K562 (cell line): ENCODE results near the gene HIRIP3. TPM values are rescaled to one million over a fixed set of nuclear protein-coding genes. Genes with fewer than 3 reads are reported as not detected.

ENCODE experiments used
- ATAC-seq: fragments of 200-7000 bp; cut with Tn5 transposase; 3 replicates; pipeline ENCODE4 v1.9.1; 2020; ENCODE audit warnings: moderate library complexity
- BruUV-seq: library from RNA; stranded (reverse); fragments of 400-500 nt; replicated peaks from 2 replicates; lab custom pipeline; 2021; lab: Mats Ljungman, UMichigan
- CTCF ChIA-PET: fragments of 300-600 bp; formaldehyde crosslinking; extraction: SDS; loops from one replicate; lab custom pipeline; 2021; ENCODE audit warnings: low intra/inter-chr PET ratio; lab: Yijun Ruan, JAX
- POLR2A ChIA-PET: fragments of 300-600, 350-650 bp; sonication (Branson Sonifier 250); formaldehyde crosslinking; extraction: SDS; loops from one replicate; lab custom pipeline; 2021; ENCODE audit warnings: antibody characterized with exemption, inconsistent platforms; lab: Yijun Ruan, JAX
- DNase-seq, 4 experiments: peaks; one replicate each; pipeline versions ENCODE4 v3.0.0 to v3.0.0-alpha.2; 2011 to 2018; ENCODE audit warnings: low spot score in 3 of 4, mixed read lengths in 3 of 4; ENCODE audit errors: extremely low read depth in 1 of 4
- FAIRE-seq: peaks from 2 replicates; lab custom pipeline; 2011; peaks lifted over from hg19 to GRCh38; lab: Jason Lieb, UNC
- H2AFZ ChIP-seq: 2 replicates; pipeline ENCODE4 v1.6.0; 2011; ENCODE audit warnings: low read depth, low read length, control low read depth, inconsistent platforms
- H3K27ac ChIP-seq: fragments of 200-600 bp; 3 replicates; pipeline ENCODE4 v1.8.0; 2011; ENCODE audit warnings: low read depth, mild to moderate bottlenecking, control low read depth, inconsistent platforms, low read length, moderate library complexity, mixed read lengths; ENCODE audit errors: extremely low read depth
- H3K27me3 ChIP-seq, 2 experiments: fragments of 300-600 bp in 1 of 2; 2 replicates in 1 of 2; 3 replicates in 1 of 2; pipeline versions ENCODE4 v1.6.0 to v1.8.0; 2011; ENCODE audit warnings: inconsistent platforms in 2 of 2, low read length in 2 of 2, mild to moderate bottlenecking in 1 of 2, mixed read lengths in 1 of 2, moderate library complexity in 1 of 2; ENCODE audit not compliant: control insufficient read depth in 2 of 2, insufficient read depth in 2 of 2
- H3K36me3 ChIP-seq: fragments of 300-600 bp; 3 replicates; pipeline ENCODE4 v1.8.0; 2011; ENCODE audit warnings: mild to moderate bottlenecking, low read length, inconsistent platforms; ENCODE audit not compliant: control insufficient read depth, insufficient read depth
- H3K4me1 ChIP-seq, 2 experiments: fragments of 200-600 bp in 1 of 2; replicated peaks in 1 of 2; 2 replicates in 1 of 2; 3 replicates in 1 of 2; pipeline versions ENCODE4 v1.5.1 to v1.8.0; 2011; ENCODE audit warnings: inconsistent platforms in 2 of 2, low read length in 2 of 2, mild to moderate bottlenecking in 1 of 2, mixed read lengths in 1 of 2, moderate library complexity in 1 of 2; ENCODE audit not compliant: control insufficient read depth in 2 of 2, insufficient read depth in 2 of 2
- H3K4me2 ChIP-seq: 2 replicates; pipeline ENCODE4 v1.6.1; 2011; ENCODE audit warnings: low read length, control low read depth, inconsistent platforms, mixed read lengths; ENCODE audit not compliant: insufficient read depth
- H3K4me3 ChIP-seq: fragments of 200-600 bp; sonication (generic), shearing (Covaris generic); 2 replicates; pipeline ENCODE4 v1.5.1; 2016; ENCODE audit warnings: control low read depth, inconsistent platforms
- H3K79me2 ChIP-seq: fragments of 200-600 bp; 3 replicates; pipeline ENCODE4 v1.8.0; 2011; ENCODE audit warnings: low read length, inconsistent platforms; ENCODE audit not compliant: control insufficient read depth, insufficient read depth
- H3K9ac ChIP-seq, 2 experiments: 2 replicates each; pipeline versions ENCODE4 v1.6.0 to v1.6.1; 2011; ENCODE audit warnings: low read depth in 2 of 2, low read length in 2 of 2, control low read depth in 1 of 2, inconsistent platforms in 1 of 2, mild to moderate bottlenecking in 1 of 2, mixed read lengths in 1 of 2; ENCODE audit not compliant: insufficient read depth in 1 of 2
- H3K9me1 ChIP-seq: one replicate; pipeline ENCODE4 v1.6.0; 2011; ENCODE audit warnings: inconsistent platforms, mild to moderate bottlenecking, low read length, moderate library complexity; ENCODE audit not compliant: control insufficient read depth, insufficient read depth
- H3K9me3 ChIP-seq: replicated peaks from 2 replicates; pipeline ENCODE4 v1.5.1; 2011; ENCODE audit warnings: low read depth, low read length, inconsistent platforms; ENCODE audit not compliant: control insufficient read depth, insufficient read depth
- H4K20me1 ChIP-seq: replicated peaks from 2 replicates; pipeline ENCODE4 v1.6.1; 2011; ENCODE audit warnings: low read length, inconsistent platforms, mixed read lengths; ENCODE audit not compliant: control insufficient read depth, insufficient read depth
- E2F6 ChIP-seq, 2 experiments: IDR thresholded peaks; 2 replicates each; pipeline ENCODE4 v1.6.1; 2011; ENCODE audit warnings: borderline replicate concordance in 1 of 2, control low read depth in 1 of 2, low read depth in 1 of 2, low read length in 1 of 2, mild to moderate bottlenecking in 1 of 2, mixed read lengths in 1 of 2, moderate library complexity in 1 of 2; ENCODE audit not compliant: insufficient read depth in 1 of 2, insufficient read length in 1 of 2, poor library complexity in 1 of 2, severe bottlenecking in 1 of 2; ENCODE audit errors: extremely low read depth in 1 of 2
- HBP1 ChIP-seq: fragments of 450-650 bp; formaldehyde crosslinking; IDR thresholded peaks from 2 replicates; pipeline ENCODE4 v1.4.0; 2022; ENCODE audit warnings: missing genetic modification characterization
- RFX1 ChIP-seq: fragments of 450-650 bp; IDR thresholded peaks from 2 replicates; pipeline ENCODE4 v1.6.1; 2016; ENCODE audit warnings: mild to moderate bottlenecking, moderate library complexity
- SMARCC2 ChIP-seq: fragments of 450-650 bp; IDR thresholded peaks from 2 replicates; pipeline ENCODE4 v1.6.1; 2017; ENCODE audit warnings: antibody characterized with exemption, moderate library complexity, mild to moderate bottlenecking, low read depth
- ZFP30 ChIP-seq: fragments of 250-450 bp; sonication (Bioruptor Pico); IDR thresholded peaks from 2 replicates; pipeline ENCODE4 v1.8.0; 2022; ENCODE audit warnings: moderate library complexity, mild to moderate bottlenecking, inconsistent platforms, borderline replicate concordance
- WGBS: fragments of 100-300 bp; shearing (Covaris generic); methylation state at CpG from one replicate; pipeline ENCODE4 v1.1.6; 2016; ENCODE audit warnings: low coverage, mixed read lengths; ENCODE audit not compliant: insufficient coverage; ENCODE audit errors: missing lambda C conversion rate; 5-methylcytosine and 5-hydroxymethylcytosine counted together
- in situ Hi-C: fragments of 300-500 bp; cut with MboI; formaldehyde crosslinking; loops from 4 replicates; pipeline ENCODE4 v1.15.0; 2018; ENCODE audit warnings: inconsistent platforms, mixed read lengths
- intact Hi-C: fragments of 100-400 bp; cut with micrococcal nuclease; formaldehyde crosslinking; loops from 2 replicates; pipeline ENCODE4 v1.14.2; 2022
- polyA plus RNA-seq, 8 experiments: library from polyadenylated mRNA; depleted of rRNA in 4 of 8; stranded (reverse) in 5 of 8; unstranded in 3 of 8; fragments of >200 nt; fragmentation: Nextera tagmentation in 2 of 8; fragmentation: Illumina TruSeq in 1 of 8; extraction: Ambion mirVana in 2 of 8; extraction: Trizol in 1 of 8; gene quantifications; 2 replicates each; pipeline versions ENCODE4 v1.2.1 to v1.2.3, GENCODE V29; 2011 to 2014; ENCODE audit warnings: inconsistent platforms in 1 of 8, missing spikeins in 1 of 8
- total RNA-seq, 7 experiments: library from RNA; depleted of rRNA in 6 of 7; stranded (reverse); fragments of >200 nt in 6 of 7; fragmentation: Illumina TruSeq in 2 of 7; extraction: Trizol in 2 of 7; gene quantifications; 2 replicates each; pipeline versions ENCODE4 v1.2.1 to v1.2.3, GENCODE V29; 2011 to 2021; ENCODE audit warnings: low replicate concordance in 1 of 7

Gene HIRIP3
- total and polyA plus RNA-seq, 9 of the 15 experiments (the other 6 are each of a cell fraction or from before 2014, with no cell fraction given): 3.3 to 38.2 (median 18.2) TPM

- Histone ChIP-seq H2AFZ (peak overlapping the region; percentile 22; the same call in 1 of the 2 replicates), H3K4me2 (no peak overlapping the region)
- TF ChIP-seq SMARCC2 (no peak), E2F6 (IDR thresholded peaks at IDR 0.05; ENCODE audit: borderline replicate concordance in 1 of 2, extremely low read depth in 1 of 2, insufficient read depth in 1 of 2, insufficient read length in 1 of 2, low read depth in 1 of 2, low read length in 1 of 2, poor library complexity in 1 of 2, severe bottlenecking in 1 of 2) (no peak), ZFP30 (CRISPR knock-in tag) (no peak), HBP1 (CRISPR knock-in tag) (no peak), RFX1 (no peak)
- TF ChIP-seq, all 486 proteins: peak for 0
- H3K9ac ChIP-seq: no peak overlapping the region
- intact Hi-C loops (no loop called here), in situ Hi-C loops (no loop called here)
- H3K4me1 ChIP-seq: peaks cover 0 to 3% of the 10 kb centered on the region in 2 experiments; a peak in 1 of 5 replicates
- CTCF ChIA-PET: no interaction called here
- no peaks in the 10 kb centered on the region for H4K20me1 ChIP-seq
- H3K79me2 ChIP-seq: no peaks in the 10 kb centered on the region
- no peaks in the 10 kb centered on the region for H3K27me3 ChIP-seq
- peaks cover 9% of the 10 kb centered on the region for H3K9me3 ChIP-seq
- DNase-seq: no peak
- WGBS: 66% methylated on average over 8 of the region's 8 CpGs
- H3K4me3 ChIP-seq: no peak overlapping the region
- no TSS peak for BruUV-seq
- no peaks in the 10 kb centered on the region for H3K36me3 ChIP-seq
- POLR2A ChIA-PET: interaction anchor here (0.6 kb wide), 1 partner anchor 9 kb away, joined by 4 read pairs; no protein-coding TSS in a partner anchor
- ATAC-seq: peak; percentile 45; the same call in 2 of the 3 replicates
- H3K27ac ChIP-seq: no peak overlapping the region
- FAIRE-seq: no peak
- H3K9me1 ChIP-seq: no peaks in the 10 kb centered on the region
Observed at GRCh38 chr16:29951625-29952365, 43.6 kb downstream of the HIRIP3 start.
